ENCODE measurements around the gene ANKMY1.

DNA sequence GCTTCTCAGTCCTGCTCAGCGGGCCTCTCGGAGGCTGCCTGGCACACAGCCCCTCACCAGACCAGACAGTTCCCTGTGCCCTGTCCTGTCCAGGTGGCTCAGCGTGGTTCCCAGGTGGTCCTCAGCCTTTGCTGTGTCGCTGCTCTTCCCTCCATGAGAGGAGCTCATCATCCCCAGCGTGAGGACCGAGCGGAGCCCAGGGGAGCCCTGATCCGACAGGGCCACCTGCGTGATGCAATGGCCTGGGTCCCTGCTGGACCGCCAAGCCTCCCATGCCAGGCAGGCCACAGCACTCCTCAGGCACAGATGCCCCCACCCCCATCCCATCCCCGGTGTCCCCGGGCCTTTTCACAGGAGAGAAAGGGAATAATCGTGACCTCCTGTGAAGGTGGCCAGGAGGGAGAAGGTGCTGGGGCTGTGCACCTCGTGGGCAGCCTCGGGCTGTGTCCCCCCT, 118.1 kb downstream of the ANKMY1 start:
- TF ChIP-seq, protein P1, sequence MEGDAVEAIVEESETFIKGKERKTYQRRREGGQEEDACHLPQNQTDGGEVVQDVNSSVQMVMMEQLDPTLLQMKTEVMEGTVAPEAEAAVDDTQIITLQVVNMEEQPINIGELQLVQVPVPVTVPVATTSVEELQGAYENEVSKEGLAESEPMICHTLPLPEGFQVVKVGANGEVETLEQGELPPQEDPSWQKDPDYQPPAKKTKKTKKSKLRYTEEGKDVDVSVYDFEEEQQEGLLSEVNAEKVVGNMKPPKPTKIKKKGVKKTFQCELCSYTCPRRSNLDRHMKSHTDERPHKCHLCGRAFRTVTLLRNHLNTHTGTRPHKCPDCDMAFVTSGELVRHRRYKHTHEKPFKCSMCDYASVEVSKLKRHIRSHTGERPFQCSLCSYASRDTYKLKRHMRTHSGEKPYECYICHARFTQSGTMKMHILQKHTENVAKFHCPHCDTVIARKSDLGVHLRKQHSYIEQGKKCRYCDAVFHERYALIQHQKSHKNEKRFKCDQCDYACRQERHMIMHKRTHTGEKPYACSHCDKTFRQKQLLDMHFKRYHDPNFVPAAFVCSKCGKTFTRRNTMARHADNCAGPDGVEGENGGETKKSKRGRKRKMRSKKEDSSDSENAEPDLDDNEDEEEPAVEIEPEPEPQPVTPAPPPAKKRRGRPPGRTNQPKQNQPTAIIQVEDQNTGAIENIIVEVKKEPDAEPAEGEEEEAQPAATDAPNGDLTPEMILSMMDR (IDR thresholded peaks at IDR 0.05): no peak
- TF ChIP-seq POLR2A (IDR thresholded peaks at IDR 0.05) (no peak), POLR2AphosphoS5 (IDR thresholded peaks at IDR 0.05) (no peak), EP300 (IDR thresholded peaks at IDR 0.05) (no peak)
